Kidney tubule cell (primary cell): ENCODE data around the gene VAV2.
"Not testable (repeated sequence)": the region's sequence is repeated elsewhere in the genome, so short reads cannot be mapped to it uniquely, and the experiment has no call there.

Experiments
- DNase-seq: peaks from one replicate; pipeline ENCODE4 v3.0.0-alpha.2; 2018; ENCODE audit warnings: low spot score

VAV2 gene

DNA sequence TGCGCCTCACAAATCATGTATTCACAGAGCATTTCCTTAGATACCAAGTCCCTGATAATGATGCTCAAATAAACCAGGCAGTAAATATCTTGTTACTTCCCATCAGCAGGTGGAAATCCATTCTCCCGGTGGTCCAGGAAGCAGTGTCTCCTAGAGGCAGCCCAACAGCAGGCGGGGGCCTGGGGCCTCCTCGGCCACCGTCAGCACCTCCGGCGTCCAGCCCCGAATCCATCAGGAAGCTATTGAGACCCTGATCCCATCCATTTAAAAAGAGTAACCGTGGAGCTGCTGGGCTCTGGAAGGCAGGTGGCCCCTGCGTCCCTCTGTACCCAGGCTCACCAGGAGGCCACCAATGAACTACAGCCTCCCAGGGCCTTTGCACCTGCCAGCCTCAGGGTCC is 54.0 kb downstream of the VAV2 start:
- DNase-seq: no peak

DNA sequence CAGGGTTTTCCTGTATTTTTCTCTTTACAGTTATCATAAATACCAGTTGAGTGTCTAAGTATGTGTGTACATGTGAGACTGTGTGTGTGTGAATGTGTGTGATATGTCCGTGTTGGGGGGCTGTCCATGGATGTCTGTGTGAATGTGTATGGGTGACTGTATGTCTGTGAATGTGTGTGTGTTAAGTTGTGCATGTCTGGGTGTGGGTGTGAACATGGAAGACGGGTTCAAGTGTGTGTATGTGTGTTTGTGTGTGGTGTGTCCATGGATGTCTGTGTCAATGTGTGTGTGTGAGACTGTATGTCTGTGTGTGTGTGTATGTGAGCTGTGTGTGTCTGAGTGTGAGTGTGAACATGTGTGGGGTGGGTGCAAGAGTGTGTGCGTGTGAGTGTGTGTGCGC is 55.0 kb downstream of the VAV2 start:
- no peak for DNase-seq

DNA sequence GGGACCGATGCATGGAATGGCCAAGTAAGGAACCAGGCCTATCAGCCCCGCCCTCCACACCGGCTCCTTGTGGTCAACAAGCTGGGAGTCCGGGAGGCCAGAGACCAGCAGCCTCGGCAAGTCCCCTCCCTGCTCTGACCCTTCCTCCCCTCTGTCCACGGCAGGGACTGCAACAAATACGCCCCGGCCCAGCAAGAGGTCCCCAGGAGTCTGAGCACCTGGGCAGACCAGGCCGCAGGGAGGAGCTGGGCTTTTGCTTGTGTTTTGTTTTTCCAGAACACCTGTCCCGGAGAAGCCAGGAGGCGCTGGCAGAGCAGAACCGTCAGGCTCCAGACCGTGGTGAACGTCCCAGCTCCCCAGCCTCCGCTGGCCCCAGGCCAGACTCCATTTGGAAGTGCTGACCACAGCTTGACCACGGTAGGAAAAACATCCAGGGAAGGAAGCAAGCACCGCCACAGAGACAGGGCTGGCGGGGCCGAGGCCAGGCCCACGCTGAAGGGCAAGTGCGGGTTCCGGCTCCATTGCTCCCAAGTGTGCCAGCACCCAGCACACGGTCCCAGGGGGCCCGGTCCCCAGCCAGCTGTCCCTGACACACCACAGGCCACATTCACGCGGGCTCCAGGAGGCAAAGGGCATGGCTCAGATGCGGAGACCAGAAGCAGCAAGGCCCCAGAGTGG is 56.7 kb downstream of the VAV2 start:
- DNase-seq: peak; percentile 80

DNA sequence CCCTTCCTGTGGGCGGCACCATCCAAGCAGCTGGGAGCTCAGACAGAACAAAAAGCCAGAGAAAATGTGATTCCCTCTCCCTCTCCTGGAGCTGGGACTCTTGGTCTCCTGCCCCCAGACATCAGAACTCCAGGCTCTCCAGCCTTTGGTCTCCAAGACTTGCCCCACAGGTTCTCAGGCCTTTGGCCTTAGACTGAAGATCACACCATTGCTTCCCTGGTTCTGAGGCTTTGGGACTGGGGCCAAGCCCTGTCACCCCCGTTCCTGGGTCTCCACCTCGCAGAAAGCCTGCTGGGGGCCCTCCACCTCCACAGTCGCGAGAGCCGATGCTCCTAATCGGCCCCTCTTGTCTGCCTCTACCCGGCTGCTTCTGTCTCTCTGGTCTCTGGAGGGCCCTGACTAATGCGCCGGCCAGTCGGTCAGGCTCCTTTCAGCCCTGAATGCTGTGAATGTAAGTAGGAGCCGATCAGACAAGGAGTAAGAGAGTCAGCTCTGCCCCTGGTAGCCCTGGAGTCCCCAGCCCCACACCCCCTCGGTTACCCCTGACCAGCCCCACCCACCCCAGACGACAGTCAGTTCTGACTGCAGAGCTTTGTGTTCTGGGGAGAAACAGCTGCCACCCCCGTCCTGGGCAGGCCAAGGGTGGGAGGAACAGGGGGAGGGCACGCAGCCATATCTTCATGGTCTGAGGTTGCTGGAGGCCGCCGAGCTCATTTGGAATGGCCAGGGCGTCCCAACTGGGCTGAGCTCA is 57.5 kb downstream of the VAV2 start:
- no peak for DNase-seq

DNA sequence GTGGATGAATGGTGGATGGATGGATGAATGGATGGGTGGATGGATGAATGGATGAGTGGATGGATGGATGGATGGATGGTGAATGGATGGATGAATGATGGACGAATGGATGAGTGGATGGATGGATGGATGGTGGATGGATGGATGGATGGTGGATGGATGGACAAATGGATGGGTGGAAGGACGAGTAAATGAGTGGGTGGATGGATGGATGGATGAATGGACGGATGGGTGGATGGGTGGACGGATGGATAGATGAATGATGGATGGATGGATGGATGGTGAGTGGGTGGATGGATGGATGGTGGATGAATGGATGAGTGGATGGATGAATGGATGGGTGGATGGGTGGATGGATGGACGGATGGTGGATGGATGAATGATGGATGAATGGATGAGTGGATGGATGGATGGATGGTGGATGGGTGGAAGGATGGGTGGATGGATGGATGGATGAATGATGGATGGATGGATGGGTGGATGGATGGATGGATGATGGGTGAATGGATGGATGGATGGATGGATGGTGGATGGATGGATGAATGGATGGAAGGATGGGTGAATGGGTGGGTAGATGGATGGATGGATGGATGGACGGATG is 58.6 kb downstream of the VAV2 start:
- no peak for DNase-seq

DNA sequence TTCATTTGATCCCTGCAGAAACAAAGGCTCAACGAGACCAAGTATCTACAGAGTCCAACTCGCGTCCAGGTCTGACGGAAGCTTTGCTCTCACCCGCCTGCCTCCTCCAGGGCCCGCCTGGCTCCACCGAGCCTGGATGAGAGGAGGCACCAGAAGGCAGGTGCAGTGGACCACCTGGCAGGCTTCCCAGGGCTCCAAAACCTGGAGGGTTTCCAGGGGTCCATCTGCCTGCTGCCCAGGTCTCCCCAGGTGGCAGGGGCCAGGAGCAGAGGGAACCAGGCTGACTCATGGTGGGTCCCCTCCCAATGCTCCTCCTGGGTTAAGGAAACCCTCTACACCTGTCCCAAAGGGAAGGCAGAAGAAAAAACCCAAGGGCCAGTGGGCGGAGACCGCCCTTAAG is 59.5 kb downstream of the VAV2 start:
- no peak for DNase-seq

DNA sequence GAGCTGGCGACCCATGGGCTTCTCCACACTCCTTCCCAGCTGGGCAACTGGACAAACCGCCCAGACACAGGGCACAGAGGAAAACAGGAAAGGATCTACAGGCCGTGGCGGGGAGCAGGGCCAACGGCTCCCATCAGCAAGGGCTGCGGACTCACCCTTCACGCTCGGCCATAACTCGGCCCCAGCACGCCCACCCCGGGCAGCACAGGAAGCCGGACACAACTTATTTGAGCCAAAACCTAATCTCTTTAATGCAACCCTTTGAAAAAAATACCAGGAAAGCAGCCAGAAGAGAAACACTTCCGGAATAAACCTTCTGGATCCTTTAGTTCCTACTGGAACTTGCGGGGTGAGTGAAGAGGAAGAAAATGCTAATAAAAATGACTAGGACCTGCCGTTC is 59.9 kb downstream of the VAV2 start:
- DNase-seq: no peak

DNA sequence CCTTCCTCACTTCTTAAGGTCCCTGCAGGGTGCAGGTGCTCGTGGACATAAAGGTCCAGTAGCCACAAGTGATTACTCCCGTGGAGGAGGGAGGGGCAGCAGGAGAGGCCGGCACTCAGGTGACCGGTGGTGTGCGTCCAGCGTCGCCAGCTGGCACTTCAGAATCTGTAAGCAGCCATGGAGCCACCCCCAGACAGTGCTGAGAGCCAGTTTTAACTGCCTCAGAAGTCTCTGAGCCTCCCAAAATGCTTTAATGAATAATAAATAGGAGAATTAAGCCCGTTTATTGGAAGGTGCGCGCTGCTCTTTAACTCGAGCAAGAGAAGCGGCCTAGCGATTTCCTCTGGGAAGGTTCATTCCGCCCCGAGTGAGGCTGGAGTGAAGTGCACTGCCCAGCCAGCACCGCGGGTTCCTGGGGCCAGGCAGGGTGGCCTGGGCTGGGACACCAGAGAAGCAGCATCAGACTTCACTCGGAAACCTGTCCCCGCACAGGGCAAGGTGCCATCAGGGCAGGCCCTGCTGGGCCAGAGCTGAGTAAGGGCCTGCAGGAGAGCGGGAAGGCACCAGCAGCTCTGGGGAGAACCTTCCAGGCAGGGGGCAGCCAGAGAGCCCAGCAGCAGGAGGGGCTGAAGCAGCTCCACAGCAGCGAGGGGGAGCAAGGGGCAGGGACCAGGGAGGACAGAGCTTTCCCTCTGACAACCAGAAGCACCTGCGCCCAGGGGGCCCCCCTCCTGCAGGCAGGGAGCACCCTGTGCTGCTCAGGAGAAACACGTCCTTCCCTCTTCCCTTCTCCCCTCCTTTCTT is 61.2 kb downstream of the VAV2 start:
- DNase-seq: no peak

DNA sequence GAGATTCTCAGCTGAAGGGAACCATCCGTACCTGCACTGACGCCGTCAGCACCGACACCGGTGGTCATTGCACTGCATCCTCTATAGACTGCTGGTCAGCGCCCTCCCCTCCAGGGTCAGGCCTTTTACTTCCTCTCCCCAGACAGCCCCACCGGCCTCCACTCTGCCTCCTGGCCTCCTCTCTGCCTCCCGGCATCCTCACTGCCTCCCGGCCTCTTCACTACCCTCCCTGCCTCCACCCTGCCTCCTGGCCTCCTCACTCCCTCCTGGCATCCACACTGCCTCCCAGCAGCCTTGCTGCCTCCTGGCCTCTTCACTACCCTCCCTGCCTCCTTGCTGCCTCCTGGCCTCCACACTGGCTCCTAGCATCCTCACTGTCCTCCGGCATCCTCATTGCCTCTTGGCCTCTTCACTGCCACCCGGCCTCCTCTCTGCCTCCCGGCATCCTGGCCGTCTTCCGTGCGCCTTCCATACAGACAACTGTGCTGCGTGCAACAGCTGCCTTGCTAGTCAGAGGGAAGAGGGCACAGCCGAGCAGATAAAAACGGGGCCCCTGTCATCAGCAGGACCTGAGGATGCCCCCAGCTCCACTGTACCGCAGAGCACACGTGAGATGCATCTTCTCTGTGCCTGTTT is 62.0 kb downstream of the VAV2 start:
- DNase-seq: no peak

DNA sequence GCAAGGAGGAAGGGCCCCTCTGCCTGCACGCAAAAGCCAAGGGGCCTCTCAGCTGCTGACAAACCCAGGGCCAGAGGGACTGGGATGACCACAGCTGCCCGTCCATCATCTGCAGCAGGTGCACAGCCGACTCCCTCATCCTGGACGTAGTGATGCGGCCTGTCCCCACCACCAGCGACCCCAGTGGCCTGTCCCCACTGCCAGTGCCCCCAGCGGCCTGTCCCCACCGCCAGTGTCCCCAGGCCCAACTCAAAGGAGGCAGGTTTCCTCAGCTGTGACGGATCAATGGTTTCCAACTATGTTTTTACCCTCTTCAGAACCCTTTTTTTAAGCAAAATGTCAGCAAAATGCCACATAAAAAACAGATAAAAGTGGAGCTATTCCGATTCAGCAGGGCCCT is 62.5 kb downstream of the VAV2 start:
- DNase-seq: no peak

DNA sequence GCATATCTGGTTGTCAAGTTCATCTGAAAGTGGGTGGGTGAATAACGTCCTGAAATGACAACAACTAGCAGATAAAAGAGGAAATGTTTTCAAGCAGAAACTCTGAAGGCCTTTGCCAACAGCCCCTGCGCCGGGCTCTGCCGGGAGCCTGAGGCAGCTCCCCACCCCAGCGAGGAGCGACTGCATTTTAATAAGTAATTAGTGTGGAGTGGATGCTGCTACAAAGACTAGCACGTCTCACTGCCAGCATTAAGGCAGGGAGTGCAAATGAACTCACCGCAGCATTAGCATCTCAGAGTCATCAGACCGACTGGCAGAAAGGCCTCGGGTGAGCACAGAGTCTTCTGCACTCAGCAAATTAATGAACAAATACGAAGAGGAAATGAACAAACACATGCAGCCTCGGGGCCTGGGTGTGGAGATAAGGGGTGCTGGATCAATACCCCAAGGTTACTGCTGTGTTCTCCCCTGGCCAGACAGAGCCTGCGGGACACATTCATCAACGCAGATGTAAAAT is 63.8 kb downstream of the VAV2 start:
- no peak for DNase-seq

DNA sequence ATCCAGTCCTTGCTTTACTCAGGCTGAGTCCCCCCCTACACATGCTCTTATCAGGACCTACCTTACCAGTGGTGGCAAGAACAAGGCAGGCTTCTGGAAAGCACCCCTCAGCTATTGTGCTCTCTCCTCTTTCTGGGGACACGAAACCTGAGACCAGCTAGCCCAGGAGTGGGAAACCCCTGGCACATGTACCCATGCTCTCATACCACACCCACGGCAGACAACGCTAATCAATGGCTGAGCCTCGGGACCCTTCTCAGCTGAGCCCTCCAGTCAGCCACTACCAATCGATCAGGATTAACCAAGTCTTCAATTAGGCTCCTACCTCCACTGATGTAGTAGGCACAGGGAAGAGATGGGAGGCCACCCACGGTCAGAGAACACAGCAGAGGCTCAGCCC is 65.1 kb downstream of the VAV2 start:
- no peak for DNase-seq

DNA sequence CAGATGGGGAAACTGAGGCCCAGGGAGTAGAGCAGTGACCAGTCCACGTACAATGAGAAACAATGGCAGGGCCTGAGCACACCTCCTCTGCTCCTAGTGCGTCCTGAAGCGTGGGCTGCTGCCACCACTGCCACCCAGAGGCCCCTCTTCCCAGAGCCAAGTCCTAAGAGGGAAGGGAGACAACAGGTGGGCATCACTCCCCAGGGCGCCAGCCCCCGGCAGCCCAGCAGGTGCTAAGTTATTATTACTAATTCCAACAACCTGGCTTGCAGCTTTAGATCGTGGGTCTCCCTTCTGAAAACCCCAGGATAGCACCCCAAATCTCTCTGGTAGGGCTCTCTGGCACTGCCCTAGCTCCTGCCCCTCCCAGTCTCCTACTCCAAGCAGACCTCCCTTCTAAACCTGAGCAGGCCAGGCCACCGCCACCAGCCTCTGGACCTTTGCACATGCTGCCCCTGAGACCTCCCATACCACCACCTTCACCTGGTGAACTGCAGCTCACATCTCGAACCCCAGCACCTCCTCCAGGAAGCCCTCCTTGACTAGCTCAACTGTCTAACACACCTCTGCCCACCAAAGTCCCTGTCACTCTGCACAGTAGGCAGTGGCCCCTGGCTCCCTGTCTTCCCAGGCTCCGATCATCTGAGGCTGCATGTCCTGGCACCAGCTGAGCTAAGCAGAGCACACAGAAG is 65.8 kb downstream of the VAV2 start:
- DNase-seq: no peak

DNA sequence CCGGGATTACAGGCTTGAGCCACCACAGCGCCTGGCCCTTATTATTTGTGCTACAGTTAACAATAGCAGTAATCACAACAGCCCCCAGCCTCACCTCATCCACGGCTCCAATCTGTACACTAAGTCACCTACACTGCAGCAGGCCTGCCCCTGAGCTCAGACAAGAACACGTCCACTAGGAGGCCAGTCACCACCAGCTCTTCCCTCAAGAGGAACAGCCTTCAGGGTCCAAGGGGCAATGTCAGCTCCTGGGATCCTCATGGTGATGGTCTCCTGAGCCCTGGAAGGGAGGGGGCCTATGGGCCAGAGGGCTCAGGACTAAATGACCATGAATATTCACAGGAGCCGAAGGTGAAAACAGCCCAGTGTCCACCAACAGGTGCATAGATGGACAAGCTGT is 67.7 kb downstream of the VAV2 start:
- no peak for DNase-seq

DNA sequence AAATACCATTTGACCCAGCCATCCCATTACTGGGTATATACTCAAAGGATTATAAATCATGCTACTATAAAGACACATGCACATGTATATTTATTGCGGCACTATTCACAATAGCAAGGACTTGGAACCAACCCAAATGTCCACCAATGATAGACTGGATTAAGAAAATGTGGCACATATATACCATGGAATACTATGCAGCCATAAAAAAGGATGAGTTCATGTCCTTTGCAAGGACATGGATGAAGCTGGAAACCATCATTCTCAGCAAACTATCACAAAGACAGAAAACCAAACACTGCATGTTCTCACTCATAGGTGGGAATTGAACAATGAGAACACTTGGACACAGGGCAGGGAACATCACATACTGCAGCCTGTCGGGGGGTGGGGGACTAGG is 68.5 kb downstream of the VAV2 start:
- DNase-seq: not testable (repeated sequence)

DNA sequence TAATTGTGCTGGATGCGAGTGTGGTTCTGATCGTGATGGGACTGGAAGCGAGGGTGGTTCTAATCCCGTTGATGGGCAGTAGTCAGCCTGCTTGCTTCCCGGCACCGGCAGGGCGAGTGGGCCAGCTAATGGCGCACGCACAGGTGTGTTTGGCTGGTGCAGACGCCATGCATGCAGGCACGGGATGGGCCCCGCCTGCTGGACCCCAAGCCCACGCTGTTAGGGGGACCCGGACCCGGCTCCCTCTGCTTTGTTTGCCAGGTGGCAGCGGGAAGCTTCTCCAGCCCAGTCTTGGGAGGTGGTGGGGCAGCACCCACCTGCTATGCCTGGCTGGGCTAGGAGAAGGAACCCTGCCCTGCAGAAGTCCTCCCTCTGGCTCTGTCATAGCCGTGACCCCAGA is 70.3 kb downstream of the VAV2 start:
- DNase-seq: no peak

DNA sequence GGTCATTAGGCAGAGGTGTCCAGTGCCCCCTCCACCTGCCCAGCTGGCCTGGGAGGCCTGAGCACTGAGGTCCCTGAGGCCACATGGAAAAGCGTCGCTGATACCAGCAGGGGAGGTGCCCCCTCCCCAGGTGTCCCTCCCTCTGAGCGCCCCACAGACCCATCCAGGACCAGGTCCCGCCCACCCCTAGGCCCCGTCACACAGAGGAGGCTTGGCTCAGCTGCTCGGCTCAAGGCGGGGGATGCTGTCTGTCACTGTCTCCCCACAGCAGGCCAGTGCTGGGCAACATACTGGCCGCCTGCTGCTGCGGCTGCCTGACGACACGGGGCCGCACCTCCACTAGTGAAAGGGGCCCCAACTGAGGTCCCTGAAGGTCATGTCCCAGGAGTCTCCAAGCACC is 71.7 kb downstream of the VAV2 start:
- no peak for DNase-seq

DNA sequence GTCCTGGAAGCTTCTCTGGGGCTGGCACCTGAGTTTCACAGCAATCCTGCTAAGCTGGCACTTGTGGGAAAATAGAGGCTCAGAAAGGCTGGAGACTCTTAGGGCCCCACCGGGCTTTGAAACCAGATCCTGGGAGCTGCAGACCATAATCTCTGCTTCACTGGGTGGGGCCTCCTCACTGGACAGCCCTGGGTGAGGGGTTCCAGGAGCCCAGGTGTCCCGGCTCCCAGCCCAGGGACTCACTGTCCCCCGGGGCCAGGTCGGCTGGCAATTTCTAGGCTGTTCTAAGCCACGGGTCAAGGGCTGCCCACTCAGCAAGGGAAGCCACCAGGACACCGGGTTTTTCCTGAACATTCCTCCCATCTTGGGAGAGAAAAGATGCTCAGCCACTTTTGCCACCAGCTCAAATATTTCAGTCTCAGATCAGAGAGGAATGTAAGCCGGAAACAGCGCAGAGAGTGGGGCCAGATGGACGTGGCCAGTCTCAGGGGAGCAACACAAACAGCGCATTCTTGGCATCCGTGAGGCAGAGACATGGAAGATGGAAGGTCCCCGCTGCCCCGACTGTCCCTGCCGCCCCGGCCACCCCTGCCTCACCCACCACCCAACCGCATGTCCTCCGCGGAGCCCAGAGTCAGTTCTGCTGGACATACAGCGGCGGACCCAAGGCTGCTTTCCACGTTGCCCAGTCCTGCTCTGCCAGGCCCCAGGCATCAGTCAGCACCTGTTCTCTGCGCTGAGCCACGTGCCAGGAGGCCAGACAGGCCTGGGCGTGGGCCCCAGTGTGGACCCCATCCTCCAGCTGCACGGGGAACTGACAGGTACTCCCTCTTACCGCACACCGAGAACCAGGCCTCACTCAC is 72.6 kb downstream of the VAV2 start:
- DNase-seq: no peak

DNA sequence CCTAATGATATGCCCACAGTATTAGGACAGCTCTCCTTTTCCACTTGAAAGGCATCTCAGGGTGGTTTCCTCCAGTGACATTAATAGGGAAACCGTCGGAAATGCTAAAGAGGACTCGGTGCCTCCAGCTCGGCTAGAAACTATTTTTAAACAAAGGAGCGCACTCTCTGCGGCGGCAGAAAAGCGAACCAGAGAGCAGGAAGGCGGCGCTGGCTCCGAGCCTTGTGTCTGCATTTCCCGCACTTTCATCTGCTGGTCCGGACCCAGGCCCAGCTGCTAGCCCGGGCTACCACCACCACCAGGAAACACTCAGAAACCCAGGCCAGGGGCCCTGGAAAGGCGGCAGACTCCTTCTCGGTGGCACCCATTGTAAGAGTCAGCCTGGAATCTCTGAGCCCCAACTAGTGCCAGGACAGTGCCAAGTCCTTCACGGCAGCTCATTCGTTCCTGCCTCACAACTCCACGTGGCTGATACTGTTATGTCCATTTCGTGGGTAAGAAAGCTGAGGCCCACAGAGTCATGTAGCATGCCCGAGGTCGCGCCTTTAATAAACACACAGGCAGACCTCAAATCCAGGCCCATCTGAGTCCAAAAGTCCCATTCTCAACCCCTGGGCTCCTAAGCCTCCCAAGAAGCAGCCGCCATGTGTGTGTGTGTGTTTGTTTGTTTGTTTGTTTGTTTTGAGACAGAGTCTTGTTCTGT is 73.9 kb downstream of the VAV2 start:
- DNase-seq: no peak

DNA sequence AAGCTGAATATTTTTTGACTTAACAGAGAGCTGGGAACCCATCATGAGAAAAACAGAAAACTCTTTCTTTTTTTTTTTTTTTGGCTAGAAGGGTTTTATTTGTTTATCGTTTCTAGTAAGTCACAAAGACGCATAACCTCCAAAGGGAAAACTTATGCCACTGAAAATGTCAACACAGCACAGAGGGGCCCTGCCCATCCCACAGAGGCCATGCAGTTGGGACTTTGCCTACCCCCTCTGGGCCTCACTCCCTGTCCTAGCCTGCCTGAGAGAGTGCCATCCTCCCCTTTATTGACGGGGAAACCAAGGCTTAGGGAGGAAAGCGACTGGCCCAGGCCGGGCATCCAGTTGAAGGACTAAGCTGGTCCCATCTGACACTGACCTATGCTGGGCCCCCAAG is 74.7 kb downstream of the VAV2 start:
- no peak for DNase-seq
